Spleen (tissue), 11 donors: ENCODE measurements around the gene BDH1. TPM values are rescaled to one million over a fixed set of nuclear protein-coding genes. Genes with fewer than 3 reads are reported as not detected.

Experiments used
- DNase-seq: peaks from one replicate; pipeline ENCODE4 v3.0.0-alpha.2; 2020
- H3K27ac ChIP-seq, 8 donors: fragments of 200-600 bp; sonication (generic) in 7 of 8; 1 replicate in 4 of 8; 2 replicates in 4 of 8; pipeline versions ENCODE4 v1.5.0 to v1.8.0; 2016 to 2021; ENCODE audit warnings: inconsistent platforms in 4 of 8, mild to moderate bottlenecking in 4 of 8, moderate library complexity in 1 of 8
- H3K27me3 ChIP-seq, 7 donors: fragments of 200-600 bp; sonication (generic) in 6 of 7; replicated peaks in 1 of 7; 1 replicate in 4 of 7; 2 replicates in 3 of 7; pipeline versions ENCODE4 v1.5.0 to v1.8.0; 2016 to 2021; ENCODE audit warnings: inconsistent platforms in 3 of 7, mild to moderate bottlenecking in 1 of 7
- H3K36me3 ChIP-seq, 6 donors: fragments of 200-600 bp; sonication (generic) in 5 of 6; 1 replicate in 4 of 6; 2 replicates in 2 of 6; pipeline versions ENCODE4 v1.5.0 to v1.8.0; 2016 to 2021; ENCODE audit warnings: inconsistent platforms in 2 of 6
- H3K4me1 ChIP-seq, 6 donors: fragments of 200-600 bp; sonication (generic) in 5 of 6; 1 replicate in 3 of 6; 2 replicates in 3 of 6; pipeline versions ENCODE4 v1.5.0 to v1.8.0; 2016 to 2021; ENCODE audit warnings: inconsistent platforms in 3 of 6
- H3K4me3 ChIP-seq, 8 donors: fragments of 200-600 bp; sonication (generic) in 7 of 8; 1 replicate in 4 of 8; 2 replicates in 4 of 8; pipeline versions ENCODE4 v1.5.0 to v1.8.0; 2016 to 2021; ENCODE audit warnings: inconsistent platforms in 4 of 8, mild to moderate bottlenecking in 4 of 8, moderate library complexity in 2 of 8
- H3K9me3 ChIP-seq, 8 donors: fragments of 200-600 bp; sonication (generic) in 7 of 8; 1 replicate in 4 of 8; 2 replicates in 4 of 8; pipeline versions ENCODE4 v1.5.0 to v1.8.0; 2016 to 2021; ENCODE audit warnings: inconsistent platforms in 4 of 8
- POLR2A ChIP-seq, 3 donors: fragments of 450-650 bp; IDR thresholded peaks; one replicate each; pipeline ENCODE4 v1.5.1; 2017; ENCODE audit warnings: antibody characterized with exemption in 3 of 3, mild to moderate bottlenecking in 1 of 3
- POLR2AphosphoS5 ChIP-seq, 3 donors: sonication (generic); formaldehyde crosslinking; IDR thresholded peaks; one replicate each; pipeline ENCODE4 v1.5.1; 2017; ENCODE audit warnings: antibody characterized with exemption in 3 of 3
- WGBS, 5 donors: extraction: QIAGEN DNeasy Blood & Tissue Kit in 3 of 5; methylation state at CpG; one replicate each; pipeline versions ENCODE4 v1.1.5 to v1.1.7; 2013 to 2018; 5-methylcytosine and 5-hydroxymethylcytosine counted together
- intact Hi-C: fragments of 100-400 bp; cut with DNase I; formaldehyde crosslinking; loops from one replicate; pipeline ENCODE4 v1.15.0; 2023; ENCODE audit warnings: low total_unique reads
- polyA plus RNA-seq, 3 donors: library from polyadenylated mRNA; stranded (reverse); fragments of 200-250 nt; gene quantifications; one replicate each; pipeline ENCODE4 v1.2.1, GENCODE V29; 2013
- total RNA-seq, 7 donors: library from RNA; depleted of rRNA in 3 of 7; stranded (reverse); fragments of >200 nt in 3 of 7; fragmentation: NEBNext Ultra II Directional in 4 of 7; extraction: Animal tissue kit (Norgen Biotek cat#: 25700) in 4 of 7; gene quantifications; one replicate each; pipeline versions ENCODE4 v1.1.0 to v1.2.1, GENCODE V29; 2016 to 2021
- TF ChIP-seq, protein P1 (sequence below), 11 experiments: fragments of 200-600 bp in 7 of 11; fragments of 450-650 bp in 4 of 11; sonication (generic) in 4 of 11; IDR thresholded peaks in 8 of 11; conservative IDR thresholded peaks in 3 of 11; 1 replicate in 7 of 11; 2 replicates in 4 of 11; pipeline versions ENCODE4 v1.4.0 to v1.8.0; 2016 to 2021; ENCODE audit warnings: antibody characterized with exemption in 11 of 11, inconsistent platforms in 4 of 11, mild to moderate bottlenecking in 1 of 11
- donor health status: healthy with polysubstance abuse.
- donor health status: DM: no; HTN: no; CAD: no; lungs with moderate emphysema.
- donor health status: DM: no; HTN: no; CAD: no.
- donor health status: Bipolar disorder and iron deficiency.
- donor health status: healthy.
- donor health status: DM: no; HTN: no; CAD: no.
- donor health status: DM: yes; HTN: yes; CAD: no.

The BDH1 gene
- total and polyA plus RNA-seq, 10 donors = 11.5 to 24.6 (median 17.5) TPM

DNA sequence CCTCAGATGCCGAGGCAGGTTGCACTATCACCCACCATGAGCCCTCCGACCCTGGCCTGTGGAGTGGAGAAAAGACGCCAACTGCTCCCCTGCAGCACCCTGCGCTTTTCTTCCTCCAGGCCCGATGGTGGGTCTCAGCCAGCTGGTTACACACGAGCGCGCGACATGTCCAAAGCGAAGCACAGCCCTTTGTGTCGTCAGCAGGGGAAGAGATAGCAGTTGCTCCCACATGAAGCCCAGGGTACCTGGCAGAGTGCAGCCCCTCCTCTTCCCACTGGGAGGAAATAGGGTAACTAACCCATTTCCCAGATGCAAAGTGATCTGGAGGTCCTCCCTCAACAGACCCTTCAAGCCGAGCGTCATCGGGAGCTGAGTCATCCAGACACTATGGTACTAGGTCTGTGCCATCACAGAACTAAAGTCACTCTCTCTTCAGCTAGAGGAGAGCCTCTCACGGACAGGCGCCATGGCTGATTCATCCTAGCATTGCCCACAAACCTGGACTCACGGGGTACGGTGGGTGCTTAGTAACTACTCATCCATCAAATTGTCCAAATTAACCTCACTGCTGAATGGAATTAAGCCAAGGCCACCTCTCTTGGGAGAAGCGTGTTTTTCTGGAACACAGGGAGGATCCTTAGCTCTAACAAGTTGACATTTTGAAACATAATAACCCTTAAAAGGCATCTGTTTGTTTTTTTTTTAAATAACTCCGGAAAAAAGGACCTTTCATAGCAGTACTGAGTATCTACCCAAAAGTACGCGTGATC lies 45.2 kb upstream of the BDH1 start:
- Histone ChIP-seq H3K36me3 (peaks cover 0 to 29% (median 0%) of the 10 kb centered on the region in 6 donors), H3K4me1 (peaks cover 0 to 11% (median 8%) of the 10 kb centered on the region in 6 donors), H3K27me3 (no peaks in the 10 kb centered on the region), H3K9me3 (no peaks in the 10 kb centered on the region), H3K4me3 (no peak overlapping the region), H3K27ac (no peak overlapping the region)
- 89 to 95% (median 93%) methylated on average over 22 of the region's 22 CpGs for WGBS, 5 donors
- DNase-seq = no peak
- intact Hi-C loops = no loop called here
- TF ChIP-seq, protein P1, sequence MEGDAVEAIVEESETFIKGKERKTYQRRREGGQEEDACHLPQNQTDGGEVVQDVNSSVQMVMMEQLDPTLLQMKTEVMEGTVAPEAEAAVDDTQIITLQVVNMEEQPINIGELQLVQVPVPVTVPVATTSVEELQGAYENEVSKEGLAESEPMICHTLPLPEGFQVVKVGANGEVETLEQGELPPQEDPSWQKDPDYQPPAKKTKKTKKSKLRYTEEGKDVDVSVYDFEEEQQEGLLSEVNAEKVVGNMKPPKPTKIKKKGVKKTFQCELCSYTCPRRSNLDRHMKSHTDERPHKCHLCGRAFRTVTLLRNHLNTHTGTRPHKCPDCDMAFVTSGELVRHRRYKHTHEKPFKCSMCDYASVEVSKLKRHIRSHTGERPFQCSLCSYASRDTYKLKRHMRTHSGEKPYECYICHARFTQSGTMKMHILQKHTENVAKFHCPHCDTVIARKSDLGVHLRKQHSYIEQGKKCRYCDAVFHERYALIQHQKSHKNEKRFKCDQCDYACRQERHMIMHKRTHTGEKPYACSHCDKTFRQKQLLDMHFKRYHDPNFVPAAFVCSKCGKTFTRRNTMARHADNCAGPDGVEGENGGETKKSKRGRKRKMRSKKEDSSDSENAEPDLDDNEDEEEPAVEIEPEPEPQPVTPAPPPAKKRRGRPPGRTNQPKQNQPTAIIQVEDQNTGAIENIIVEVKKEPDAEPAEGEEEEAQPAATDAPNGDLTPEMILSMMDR (IDR thresholded peaks at IDR 0.05 in 8 of 11, conservative IDR thresholded peaks at IDR 0.05 in 3 of 11) = no peak
- TF ChIP-seq POLR2A (IDR thresholded peaks at IDR 0.05) = no peak
- no peak for TF ChIP-seq POLR2AphosphoS5 (IDR thresholded peaks at IDR 0.05)

DNA sequence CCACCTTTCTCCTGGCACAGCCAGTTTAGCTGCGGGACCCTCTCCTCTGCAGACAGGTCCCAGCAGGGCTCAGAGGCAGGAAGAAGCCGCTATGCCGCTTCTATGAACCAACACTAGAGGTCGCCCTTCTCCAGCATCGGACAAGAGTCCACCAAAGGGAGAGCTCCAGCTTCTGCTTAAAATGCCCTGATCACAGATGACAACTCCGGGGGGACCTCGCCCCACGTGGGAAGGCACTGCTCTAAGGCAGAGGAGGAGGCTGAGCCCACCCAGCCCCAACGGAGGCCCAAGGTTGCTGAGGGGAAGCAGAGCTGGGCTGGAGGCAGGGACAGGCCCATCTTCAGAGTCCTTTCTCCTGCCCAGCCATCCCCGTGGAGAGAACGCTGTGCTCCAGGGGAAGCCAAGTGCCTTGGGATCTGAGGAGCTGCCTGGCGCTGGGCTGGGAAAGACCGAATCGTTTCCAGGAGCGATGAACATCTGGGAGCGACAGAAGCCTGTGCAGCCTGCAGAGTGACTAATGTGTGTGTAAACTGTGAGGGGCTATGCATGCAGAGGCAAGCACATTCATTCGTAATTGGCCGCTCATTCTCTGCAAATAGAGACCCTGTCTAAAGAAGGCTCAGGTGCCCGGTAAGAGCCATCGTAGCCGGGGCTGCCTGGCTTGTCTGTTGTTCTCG lies 43.5 kb upstream of the BDH1 start:
- Histone ChIP-seq H3K27ac (no peak overlapping the region), H3K27me3 (no peaks in the 10 kb centered on the region), H3K4me3 (no peak overlapping the region), H3K36me3 (peaks cover 0 to 21% (median 0%) of the 10 kb centered on the region in 6 donors), H3K4me1 (peaks cover 0 to 11% (median 8%) of the 10 kb centered on the region in 6 donors), H3K9me3 (no peaks in the 10 kb centered on the region)
- TF ChIP-seq POLR2AphosphoS5 (IDR thresholded peaks at IDR 0.05) = peak; percentile 43 to 64 (median 45)
- TF ChIP-seq POLR2A (IDR thresholded peaks at IDR 0.05) = no peak
- TF ChIP-seq, protein P1 (IDR thresholded peaks at IDR 0.05 in 8 of 11, conservative IDR thresholded peaks at IDR 0.05 in 3 of 11) = peak; percentile 68 to 96 (median 92)
- WGBS, 5 donors = 33 to 43% (median 36%) methylated on average over 22 of the region's 22 CpGs
- DNase-seq = peak; percentile 88
- intact Hi-C loops = no loop called here

DNA sequence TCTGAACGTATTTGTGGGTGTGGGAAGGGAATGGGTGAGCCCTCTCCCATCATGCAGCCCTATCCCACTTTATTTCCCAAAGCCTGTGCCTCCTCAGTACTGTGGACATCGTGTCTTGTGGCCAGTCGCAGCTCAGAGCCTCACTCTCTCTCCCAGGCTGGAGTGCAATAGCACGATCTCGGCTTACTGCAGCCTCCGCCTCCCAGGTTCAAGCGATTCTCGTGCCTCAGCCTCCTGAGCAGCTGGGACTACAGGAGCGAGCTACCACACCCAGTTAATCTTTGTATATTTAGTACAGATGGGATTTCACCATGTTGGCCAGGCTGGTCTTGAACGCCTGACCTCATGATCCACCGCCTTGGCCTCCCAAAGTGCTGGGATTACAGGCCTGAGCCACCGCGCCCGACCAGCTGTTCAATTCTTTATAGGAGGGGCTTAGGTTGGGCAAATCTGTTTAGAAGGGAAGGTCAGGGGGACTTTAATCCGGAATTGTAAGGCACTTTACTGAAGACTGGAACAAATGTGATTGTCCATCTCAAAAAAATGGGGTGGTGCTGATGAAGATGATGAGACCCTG lies 42.7 kb upstream of the BDH1 start:
- TF ChIP-seq POLR2AphosphoS5 (IDR thresholded peaks at IDR 0.05) = no peak
- no peak for TF ChIP-seq POLR2A (IDR thresholded peaks at IDR 0.05)
- TF ChIP-seq, protein P1 (IDR thresholded peaks at IDR 0.05 in 8 of 11, conservative IDR thresholded peaks at IDR 0.05 in 3 of 11) = no peak
- H3K36me3 ChIP-seq = peaks cover 0 to 19% (median 0%) of the 10 kb centered on the region in 6 donors

DNA sequence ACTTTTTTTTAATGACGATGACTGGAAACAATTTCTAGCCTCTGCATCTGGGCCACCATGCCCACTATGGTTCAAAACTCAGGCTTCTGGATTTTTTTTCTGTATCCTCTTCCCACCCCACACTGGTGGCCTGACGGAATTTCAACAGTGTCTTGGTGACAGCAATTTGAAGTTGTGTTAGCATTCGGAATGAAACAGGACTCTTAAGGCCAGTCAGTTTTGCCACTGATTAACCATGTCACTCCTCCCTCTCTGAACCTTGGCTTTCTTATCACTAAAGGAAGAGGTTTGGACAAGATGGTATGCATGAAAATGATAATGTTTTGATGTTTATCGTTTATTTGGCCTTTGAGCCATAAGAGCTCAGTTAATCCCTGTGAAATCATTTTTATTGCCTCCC lies 41.6 kb upstream of the BDH1 start:
- intact Hi-C loops = no loop called here
- Histone ChIP-seq H3K9me3 (no peaks in the 10 kb centered on the region), H3K4me3 (no peak overlapping the region), H3K4me1 (peaks cover 0 to 14% (median 8%) of the 10 kb centered on the region in 6 donors), H3K36me3 (peaks cover 0 to 7% (median 0%) of the 10 kb centered on the region in 6 donors), H3K27me3 (no peaks in the 10 kb centered on the region), H3K27ac (no peak overlapping the region)
- DNase-seq = no peak
- 70 to 80% (median 77%) methylated on average over 4 of the region's 4 CpGs for WGBS, 5 donors
- no peak for TF ChIP-seq POLR2AphosphoS5 (IDR thresholded peaks at IDR 0.05)
- TF ChIP-seq POLR2A (IDR thresholded peaks at IDR 0.05) = no peak
- TF ChIP-seq, protein P1 (IDR thresholded peaks at IDR 0.05 in 8 of 11, conservative IDR thresholded peaks at IDR 0.05 in 3 of 11) = no peak

More for the DNA sequence above, 42.7 kb upstream of the BDH1 start:
- no peaks in the 10 kb centered on the region for H3K9me3 ChIP-seq
- no peaks in the 10 kb centered on the region for H3K27me3 ChIP-seq
- no peak overlapping the region for H3K4me3 ChIP-seq
- H3K27ac ChIP-seq = no peak overlapping the region
- peaks cover 0 to 11% (median 8%) of the 10 kb centered on the region in 6 donors for H3K4me1 ChIP-seq
- WGBS, 5 donors = 77 to 85% (median 79%) methylated on average over 15 of the region's 15 CpGs
- no peak for DNase-seq
- intact Hi-C loops = no loop called here
